ENCODE data around the gene TNFRSF25. TPM values are rescaled to one million over a fixed set of nuclear protein-coding genes. Genes with fewer than 3 reads are reported as not detected.

TNFRSF25 gene
- total and polyA plus RNA-seq, 9 of the 15 experiments (the other 6 are each of a cell fraction or from before 2014, with no cell fraction given), result 0.24 to 0.49 TPM; not detected in 7

DNA sequence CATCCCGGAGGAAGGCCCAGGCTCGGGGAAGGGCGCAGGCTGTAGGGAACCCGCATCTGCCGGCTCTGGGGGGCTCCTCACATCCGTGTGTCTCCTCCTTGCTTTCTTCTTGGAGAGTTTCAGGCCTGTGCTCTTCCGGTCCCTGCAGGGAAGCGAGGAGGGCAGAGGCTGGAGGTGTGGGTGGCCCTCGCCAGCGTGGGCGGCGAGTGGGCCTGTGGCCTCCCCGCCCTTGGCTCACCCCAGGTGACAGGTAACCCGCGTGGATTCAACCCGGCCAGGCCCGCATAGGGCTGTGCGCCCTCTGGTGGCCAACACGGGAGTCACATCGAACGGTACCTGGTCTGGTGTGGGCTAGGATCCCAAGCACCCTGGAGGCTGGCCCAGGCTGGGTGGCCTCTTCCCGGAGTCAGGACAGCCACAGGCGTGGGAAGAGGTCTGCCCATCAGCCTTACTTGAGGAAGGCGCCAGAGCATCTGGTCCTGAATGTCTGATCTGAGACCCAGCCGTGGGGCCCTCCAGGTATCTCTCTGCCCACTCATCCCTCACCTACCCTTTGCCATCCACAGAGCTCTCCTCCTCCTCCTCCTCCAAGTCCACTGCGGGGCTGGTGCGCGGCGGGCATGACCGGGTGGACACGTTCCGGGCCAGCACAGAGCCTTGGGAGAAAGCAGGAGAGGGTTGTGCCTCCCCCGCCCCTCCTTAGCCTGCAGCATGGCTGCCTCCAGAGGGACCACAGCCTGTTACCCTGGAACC lies 9.6 kb upstream of the TNFRSF25 start (continued):
- TF ChIP-seq ELF4 (CRISPR knock-in tag; IDR thresholded peaks at IDR 0.05), result no peak
- TF ChIP-seq EHMT2 (IDR thresholded peaks at IDR 0.05), result no peak
- no peak for TF ChIP-seq TEAD4 (IDR thresholded peaks at IDR 0.05; ENCODE audit: low read length)
- TF ChIP-seq TEAD4 (CRISPR knock-in tag; IDR thresholded peaks at IDR 0.05; ENCODE audit: borderline replicate concordance), result no peak
- peak; percentile 63; the same call in 1 of the 2 replicates for TF ChIP-seq CTBP1 (IDR thresholded peaks at IDR 0.05; ENCODE audit: borderline replicate concordance)
- TF ChIP-seq, protein P1, sequence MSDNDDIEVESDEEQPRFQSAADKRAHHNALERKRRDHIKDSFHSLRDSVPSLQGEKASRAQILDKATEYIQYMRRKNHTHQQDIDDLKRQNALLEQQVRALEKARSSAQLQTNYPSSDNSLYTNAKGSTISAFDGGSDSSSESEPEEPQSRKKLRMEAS (CRISPR knock-in tag; IDR thresholded peaks at IDR 0.05), result no peak
- TF ChIP-seq GABPA (tag; conservative IDR thresholded peaks at IDR 0.05; ENCODE audit: low read depth), result no peak
- no peak for TF ChIP-seq ZBTB8A (IDR thresholded peaks at IDR 0.05; ENCODE audit: partially characterized antibody)
- no peak for TF ChIP-seq SMARCC2 (IDR thresholded peaks at IDR 0.05; ENCODE audit: low read depth)
- TF ChIP-seq ILF3 (IDR thresholded peaks at IDR 0.05; ENCODE audit: borderline replicate concordance), result no peak
- TF ChIP-seq ZEB2 (IDR thresholded peaks at IDR 0.05), result peak; percentile 44; the same call in 1 of the 2 replicates
- TF ChIP-seq, protein P2, sequence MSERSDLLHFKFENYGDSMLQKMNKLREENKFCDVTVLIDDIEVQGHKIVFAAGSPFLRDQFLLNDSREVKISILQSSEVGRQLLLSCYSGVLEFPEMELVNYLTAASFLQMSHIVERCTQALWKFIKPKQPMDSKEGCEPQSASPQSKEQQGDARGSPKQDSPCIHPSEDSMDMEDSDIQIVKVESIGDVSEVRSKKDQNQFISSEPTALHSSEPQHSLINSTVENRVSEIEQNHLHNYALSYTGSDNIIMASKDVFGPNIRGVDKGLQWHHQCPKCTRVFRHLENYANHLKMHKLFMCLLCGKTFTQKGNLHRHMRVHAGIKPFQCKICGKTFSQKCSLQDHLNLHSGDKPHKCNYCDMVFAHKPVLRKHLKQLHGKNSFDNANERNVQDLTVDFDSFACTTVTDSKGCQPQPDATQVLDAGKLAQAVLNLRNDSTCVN (CRISPR knock-in tag; IDR thresholded peaks at IDR 0.05), result no peak
- TF ChIP-seq, protein P3, sequence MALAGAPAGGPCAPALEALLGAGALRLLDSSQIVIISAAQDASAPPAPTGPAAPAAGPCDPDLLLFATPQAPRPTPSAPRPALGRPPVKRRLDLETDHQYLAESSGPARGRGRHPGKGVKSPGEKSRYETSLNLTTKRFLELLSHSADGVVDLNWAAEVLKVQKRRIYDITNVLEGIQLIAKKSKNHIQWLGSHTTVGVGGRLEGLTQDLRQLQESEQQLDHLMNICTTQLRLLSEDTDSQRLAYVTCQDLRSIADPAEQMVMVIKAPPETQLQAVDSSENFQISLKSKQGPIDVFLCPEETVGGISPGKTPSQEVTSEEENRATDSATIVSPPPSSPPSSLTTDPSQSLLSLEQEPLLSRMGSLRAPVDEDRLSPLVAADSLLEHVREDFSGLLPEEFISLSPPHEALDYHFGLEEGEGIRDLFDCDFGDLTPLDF (CRISPR knock-in tag; IDR thresholded peaks at IDR 0.05), result no peak
- TF ChIP-seq BRCA1 (IDR thresholded peaks at IDR 0.05), result no peak
- TF ChIP-seq BRCA1 (CRISPR knock-in tag; IDR thresholded peaks at IDR 0.05), result no peak
- TF ChIP-seq MTA3 (IDR thresholded peaks at IDR 0.05; ENCODE audit: borderline replicate concordance), result peak; percentile 70; the same call in 1 of the 2 replicates
- TF ChIP-seq RAD21 (CRISPR knock-in tag; conservative IDR thresholded peaks at IDR 0.05 in 1 of 2, IDR thresholded peaks at IDR 0.05 in 1 of 2), result peak in 1 of 2 experiments; percentile 69; a peak in 2 of 4 replicates
- TF ChIP-seq, protein P4, sequence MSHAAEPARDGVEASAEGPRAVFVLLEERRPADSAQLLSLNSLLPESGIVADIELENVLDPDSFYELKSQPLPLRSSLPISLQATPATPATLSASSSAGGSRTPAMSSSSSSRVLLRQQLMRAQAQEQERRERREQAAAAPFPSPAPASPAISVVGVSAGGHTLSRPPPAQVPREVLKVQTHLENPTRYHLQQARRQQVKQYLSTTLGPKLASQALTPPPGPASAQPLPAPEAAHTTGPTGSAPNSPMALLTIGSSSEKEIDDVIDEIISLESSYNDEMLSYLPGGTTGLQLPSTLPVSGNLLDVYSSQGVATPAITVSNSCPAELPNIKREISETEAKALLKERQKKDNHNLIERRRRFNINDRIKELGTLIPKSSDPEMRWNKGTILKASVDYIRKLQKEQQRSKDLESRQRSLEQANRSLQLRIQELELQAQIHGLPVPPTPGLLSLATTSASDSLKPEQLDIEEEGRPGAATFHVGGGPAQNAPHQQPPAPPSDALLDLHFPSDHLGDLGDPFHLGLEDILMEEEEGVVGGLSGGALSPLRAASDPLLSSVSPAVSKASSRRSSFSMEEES (CRISPR knock-in tag; IDR thresholded peaks at IDR 0.05), result no peak
- no peak for TF ChIP-seq ZNF583 (CRISPR knock-in tag; IDR thresholded peaks at IDR 0.05)
- no peak for TF ChIP-seq CEBPG (CRISPR knock-in tag; IDR thresholded peaks at IDR 0.05)
- no peak for TF ChIP-seq CEBPG (tag; conservative IDR thresholded peaks at IDR 0.05 in 1 of 2, IDR thresholded peaks at IDR 0.05 in 1 of 2)
- TF ChIP-seq, protein P5, sequence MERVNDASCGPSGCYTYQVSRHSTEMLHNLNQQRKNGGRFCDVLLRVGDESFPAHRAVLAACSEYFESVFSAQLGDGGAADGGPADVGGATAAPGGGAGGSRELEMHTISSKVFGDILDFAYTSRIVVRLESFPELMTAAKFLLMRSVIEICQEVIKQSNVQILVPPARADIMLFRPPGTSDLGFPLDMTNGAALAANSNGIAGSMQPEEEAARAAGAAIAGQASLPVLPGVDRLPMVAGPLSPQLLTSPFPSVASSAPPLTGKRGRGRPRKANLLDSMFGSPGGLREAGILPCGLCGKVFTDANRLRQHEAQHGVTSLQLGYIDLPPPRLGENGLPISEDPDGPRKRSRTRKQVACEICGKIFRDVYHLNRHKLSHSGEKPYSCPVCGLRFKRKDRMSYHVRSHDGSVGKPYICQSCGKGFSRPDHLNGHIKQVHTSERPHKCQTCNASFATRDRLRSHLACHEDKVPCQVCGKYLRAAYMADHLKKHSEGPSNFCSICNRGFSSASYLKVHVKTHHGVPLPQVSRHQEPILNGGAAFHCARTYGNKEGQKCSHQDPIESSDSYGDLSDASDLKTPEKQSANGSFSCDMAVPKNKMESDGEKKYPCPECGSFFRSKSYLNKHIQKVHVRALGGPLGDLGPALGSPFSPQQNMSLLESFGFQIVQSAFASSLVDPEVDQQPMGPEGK (CRISPR knock-in tag; IDR thresholded peaks at IDR 0.05; ENCODE audit: borderline replicate concordance), result no peak
- TF ChIP-seq PHB (CRISPR knock-in tag; IDR thresholded peaks at IDR 0.05), result no peak
- TF ChIP-seq HCFC1 (IDR thresholded peaks at IDR 0.05; ENCODE audit: low read depth, low read length), result no peak
